ENCODE data around the gene PGA3.
"Not testable (repeated sequence)": the region's sequence is repeated elsewhere in the genome, so short reads cannot be mapped to it uniquely, and the experiment has no call there.

The PGA3 gene

DNA sequence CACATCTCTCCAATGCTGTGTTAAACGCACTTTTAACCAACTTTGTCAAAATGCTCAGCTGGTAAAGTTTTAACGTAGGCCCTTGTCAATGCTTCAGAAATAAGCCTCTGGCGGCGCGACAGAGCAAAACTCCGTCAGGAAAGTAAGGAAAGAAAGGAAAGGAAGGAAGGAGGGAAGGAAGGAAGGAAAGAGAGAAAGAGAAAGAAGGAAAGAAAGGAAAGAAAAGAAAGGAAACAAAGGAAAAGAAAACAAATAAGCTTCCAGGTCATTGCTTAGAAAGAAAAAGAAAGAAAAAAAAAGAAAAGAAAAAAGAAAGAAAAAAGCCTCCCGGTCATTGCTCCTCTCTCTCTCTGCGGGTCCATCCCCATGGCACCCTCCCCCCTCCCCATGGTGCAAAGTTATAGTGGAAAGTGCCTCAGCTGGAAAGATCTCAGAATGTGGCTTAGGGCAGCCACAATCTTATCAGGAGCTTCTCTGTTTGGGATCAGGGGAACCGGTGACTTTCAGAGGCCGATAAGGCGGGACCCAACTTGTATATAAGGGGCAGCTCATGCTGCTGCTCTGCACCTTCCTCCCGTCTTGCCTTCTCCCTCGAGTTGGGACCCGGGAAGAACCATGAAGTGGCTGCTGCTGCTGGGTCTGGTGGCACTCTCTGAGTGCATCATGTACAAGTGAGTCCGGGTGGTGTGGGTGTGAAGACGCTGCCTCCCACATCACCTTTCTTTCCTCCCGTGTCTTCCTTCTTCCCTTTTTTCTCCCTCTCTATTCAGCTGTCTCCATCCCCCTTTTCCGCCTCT, at the start of gene PGA3:
PGA3 (plus strand) TSS at position 566 of the 797 bp plus-strand sequence; CDS start at position 616, 50 bp downstream.
- DNase-seq (ENCODE audit: low spot score) = not testable (repeated sequence)

DNA sequence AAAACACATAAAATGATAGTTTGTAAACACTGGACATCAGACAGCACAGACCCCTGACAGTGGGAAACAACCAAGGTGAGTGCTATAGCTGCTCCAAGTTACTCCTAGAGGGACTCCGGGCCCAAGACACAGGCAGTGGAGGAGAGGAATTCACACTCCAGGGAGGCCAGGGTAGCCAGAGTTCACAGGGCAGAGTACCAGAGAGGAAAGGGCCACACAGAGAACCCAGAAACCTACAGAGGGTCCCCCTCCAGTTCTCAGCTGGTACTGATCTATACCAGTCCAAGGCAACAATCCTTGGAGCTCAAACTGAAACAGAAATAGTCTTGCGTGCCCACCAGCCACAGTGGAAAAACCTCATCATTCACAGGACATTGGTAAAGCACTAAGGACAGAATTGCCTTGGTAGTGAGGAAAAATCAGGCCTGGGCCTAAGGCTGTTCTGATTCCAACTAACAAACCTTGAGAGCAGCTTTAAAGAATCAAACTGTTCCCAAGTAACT, 49.7 kb upstream of the PGA3 start:
- DNase-seq (ENCODE audit: low spot score) = no peak

DNA sequence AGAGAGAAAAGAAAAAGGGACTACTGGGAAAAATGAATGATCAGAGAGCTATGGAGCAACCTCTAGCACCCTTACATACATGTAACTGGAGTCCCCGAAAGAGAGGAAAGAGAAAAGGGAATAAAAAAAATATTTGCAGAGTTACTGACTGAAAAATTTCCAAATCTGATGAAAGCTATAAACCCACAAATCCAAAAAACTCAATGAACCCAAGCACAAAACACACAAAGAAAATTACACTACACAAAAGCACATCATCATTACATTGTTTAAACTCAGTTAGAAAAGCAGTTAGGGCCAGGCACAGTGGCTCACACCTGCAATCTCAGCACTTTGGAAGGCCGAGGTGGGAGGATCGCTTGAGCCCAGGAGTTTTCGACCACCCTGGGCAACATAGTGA, 48.8 kb upstream of the PGA3 start:
- no peak for DNase-seq (ENCODE audit: low spot score)

DNA sequence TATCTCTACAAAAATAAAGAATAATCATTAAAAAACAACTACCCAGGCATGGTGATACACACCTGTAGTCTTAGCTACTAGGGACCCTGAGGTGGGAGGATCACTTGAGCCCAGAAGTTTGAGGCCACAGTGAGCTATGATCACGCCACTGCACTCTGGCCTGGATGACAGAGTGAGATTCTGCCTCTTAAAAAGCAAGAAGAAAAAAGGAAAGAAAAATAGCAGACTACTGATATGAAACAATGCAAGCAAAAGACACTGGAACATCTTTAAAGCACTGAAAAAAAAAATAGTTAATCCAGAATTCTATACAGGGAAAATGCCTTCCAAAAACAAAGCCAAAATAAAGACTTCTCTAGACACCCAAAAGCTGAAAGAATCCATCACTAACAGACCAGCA, 48.0 kb upstream of the PGA3 start:
- DNase-seq (ENCODE audit: low spot score) = no peak

DNA sequence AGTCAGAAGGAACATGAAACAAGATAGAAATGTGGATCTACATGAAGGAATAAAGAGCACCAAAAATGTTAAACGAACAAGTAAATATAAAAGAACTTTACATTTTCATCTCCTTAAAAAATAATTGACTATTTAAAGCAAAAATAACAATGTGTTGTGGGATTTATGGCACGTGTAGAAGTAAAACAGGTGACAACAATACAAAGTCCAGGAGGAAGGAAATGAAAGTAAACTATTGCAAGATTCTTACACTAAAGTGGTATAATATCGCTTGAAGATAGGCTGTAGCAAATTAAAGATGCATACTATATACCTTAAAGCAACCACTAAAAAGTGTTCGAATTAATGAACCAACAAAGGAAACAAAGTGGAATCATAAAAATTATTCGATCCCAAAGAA, 47.6 kb upstream of the PGA3 start:
- DNase-seq (ENCODE audit: low spot score) = no peak

DNA sequence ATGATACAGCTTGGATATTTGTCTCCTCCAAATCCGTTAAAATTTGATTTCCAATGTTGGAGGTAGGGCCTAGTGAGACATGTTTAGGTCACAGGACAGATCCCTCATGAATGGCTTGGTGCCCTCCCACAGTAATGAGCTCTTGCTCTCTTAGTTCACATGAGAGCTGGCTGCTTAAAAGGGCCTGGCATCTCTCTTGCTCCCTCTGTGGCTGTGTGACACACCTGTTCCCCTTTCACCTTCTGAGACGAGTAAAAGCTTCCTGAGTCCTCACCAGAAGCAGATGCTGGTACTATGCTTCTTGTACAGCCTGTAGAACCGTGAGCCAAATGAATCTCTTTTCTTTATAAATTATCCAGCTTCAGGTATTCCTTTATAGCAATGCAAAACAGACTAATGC, 45.6 kb upstream of the PGA3 start:
- DNase-seq (ENCODE audit: low spot score) = no peak

DNA sequence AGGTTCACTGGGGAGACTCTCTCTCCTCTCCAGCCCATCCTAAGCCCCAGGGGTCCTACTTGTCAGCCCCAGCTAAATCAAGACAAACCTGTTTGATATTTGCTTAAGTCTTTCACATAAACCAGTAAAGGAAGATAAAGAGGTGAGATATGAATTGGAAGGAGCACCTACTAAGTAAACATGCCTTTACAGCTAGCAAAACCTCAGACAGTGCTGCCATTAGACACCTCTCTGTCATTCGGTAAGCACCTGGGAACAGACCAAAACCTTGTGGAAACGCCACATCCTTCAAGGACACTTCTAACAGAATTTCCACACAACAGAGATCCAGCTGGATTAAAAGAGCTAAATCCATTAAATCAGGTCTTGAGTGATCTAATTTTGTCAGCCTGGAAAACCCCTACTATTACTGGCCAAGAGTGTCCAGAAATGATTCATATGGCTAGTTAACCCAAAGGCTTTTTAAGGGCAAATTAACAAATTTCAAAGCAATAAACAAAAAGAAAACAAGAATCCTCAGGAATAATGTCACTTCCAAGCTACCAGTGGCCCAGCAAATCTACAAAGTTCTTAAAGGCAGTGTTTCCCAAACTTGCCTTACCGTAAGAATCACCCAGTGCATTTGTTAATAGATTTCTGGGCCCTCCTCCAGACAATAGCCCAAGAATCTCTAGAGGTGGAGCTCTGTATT, 44.5 kb upstream of the PGA3 start:
- no peak for DNase-seq (ENCODE audit: low spot score)

DNA sequence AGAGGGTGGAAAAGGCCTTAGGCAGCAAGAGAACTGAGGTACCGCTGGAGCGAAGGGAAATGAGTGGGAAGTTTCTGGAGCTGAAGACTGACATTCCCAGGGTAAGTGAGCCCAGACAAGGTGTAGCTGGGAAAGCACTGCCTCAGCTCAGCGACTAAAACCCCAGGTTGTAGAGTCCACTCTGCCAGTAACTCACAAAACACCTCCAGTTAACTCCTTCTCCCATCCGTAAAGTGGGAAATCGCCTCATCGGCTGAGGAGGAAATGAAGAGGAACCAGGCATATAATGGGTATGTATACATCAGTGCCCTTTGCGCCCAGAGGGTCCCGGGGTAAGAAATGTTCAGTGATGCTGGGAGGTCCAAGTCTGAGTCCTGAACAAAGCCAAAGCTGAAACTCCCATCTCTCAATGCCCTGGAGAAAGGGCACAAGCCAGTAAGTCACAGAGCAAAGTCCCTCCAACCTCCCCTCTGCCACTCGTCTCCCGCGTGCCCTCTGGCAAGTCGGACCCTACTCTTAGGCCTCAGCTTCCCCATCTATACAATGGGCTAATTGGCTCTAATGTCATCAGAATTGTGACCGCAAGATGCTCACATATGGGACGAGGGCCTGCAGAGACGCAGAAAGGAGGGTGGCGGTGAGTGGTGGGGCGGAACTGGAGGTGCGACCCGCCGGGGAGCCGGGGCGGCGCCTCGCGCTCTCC, 42.7 kb upstream of the PGA3 start:
- no peak for DNase-seq (ENCODE audit: low spot score)

DNA sequence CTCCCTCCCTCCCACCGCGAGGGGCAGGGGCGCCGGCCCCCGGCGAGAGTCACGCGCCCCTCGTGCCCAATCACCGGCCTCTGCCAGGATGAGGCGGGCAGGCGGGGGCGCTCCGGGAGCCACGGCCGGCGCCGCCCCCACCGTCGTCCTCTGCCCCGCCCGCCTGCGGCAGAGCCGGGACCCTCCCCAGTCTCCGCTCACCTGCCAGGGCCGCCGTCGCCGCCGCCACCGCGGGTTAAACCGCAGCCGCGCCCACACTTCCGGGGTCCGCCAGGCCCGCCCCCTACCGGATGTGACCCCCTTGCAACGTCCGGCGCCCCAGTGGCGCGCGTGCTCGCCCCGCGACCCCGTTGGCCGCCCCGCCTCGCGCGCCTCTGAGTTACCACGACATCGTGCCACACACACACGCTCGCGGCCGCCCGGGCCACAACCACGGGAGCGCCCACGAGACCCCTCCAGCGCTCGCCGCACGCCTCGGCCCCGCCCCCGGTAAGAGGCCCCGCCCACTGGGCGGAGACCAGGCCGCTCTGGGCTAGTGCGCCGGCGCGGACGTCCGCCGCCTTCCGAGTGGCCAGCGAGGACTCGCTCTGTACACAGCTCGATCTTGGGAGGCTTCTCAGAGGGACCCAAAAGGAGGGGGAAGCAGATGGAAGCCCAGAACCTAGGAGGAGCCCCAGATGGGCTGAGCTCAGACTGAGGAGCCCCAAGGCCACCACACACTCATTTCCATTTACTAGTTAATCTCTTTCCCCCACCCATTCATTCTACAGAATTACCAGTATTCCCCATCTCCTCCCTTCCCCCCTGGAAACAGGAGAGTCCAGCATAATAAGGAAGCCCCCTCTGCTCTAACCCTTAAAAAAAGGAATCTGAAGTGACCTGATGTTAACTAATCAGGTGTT, 41.9 kb upstream of the PGA3 start, which contains the start of gene VPS37C:
VPS37C (minus strand) TSS at position 237 of the 902 bp plus-strand sequence. CDS start 22,597 bp downstream, outside the sequence.
- DNase-seq (ENCODE audit: low spot score) = peak; percentile 92

DNA sequence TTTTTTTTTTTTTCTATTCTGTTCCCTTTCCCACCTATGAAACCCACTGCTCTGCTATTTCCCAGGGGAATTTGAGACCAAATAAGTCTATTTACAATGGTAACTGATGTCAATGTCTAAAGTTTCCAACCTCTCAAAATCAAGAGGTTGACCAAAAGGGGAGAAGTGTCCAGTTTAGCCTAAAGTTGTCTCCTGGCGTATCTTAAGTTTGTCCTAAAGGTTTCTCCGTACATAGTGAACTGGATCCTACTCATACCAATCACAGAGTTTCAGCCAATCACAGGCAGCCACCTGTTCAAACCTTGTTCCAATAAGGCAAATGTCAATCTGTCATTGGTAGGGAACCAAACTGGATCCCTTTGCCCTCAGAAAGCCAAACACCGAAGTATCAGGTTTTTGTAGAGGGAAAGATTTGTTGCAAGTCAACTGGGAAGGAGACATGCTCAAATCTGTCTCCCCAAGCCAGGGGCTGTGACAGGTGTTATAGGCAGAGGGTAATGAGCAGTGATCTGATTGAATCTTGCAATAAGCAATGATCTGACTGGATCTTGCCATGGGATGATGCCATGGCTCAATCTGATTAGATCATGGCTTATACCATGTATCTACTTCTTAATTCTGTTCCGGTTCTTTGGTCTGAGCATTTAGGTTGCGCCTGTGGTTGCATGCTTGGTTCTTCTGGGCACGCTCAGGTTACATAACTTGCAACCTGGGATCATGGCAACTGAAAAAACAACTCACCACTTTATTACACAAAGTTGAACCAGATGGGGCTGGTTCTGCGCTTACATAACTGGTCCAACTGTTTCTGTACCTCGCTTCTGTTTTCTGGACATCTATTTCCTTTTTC, 41.0 kb upstream of the PGA3 start:
- no peak for DNase-seq (ENCODE audit: low spot score)

DNA sequence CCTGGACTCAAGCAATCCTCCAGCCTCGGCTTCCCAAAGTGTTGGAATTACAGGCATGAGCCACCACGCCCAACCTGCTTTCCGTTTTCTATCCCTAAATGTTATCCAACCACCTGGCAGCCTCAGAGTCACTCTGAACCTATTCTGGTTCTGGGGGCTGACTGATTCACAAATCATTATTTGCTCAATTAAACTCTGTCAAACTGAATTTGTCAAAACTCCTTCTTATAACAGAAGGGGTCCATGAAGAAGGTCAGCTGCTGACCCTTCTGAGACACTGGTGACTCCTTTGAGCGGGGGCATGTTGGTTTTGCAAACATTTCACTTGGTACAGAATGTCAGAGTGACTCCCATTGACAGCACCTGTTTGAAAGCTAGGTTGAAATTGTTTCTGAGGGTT, 40.3 kb upstream of the PGA3 start:
- DNase-seq (ENCODE audit: low spot score) = no peak

DNA sequence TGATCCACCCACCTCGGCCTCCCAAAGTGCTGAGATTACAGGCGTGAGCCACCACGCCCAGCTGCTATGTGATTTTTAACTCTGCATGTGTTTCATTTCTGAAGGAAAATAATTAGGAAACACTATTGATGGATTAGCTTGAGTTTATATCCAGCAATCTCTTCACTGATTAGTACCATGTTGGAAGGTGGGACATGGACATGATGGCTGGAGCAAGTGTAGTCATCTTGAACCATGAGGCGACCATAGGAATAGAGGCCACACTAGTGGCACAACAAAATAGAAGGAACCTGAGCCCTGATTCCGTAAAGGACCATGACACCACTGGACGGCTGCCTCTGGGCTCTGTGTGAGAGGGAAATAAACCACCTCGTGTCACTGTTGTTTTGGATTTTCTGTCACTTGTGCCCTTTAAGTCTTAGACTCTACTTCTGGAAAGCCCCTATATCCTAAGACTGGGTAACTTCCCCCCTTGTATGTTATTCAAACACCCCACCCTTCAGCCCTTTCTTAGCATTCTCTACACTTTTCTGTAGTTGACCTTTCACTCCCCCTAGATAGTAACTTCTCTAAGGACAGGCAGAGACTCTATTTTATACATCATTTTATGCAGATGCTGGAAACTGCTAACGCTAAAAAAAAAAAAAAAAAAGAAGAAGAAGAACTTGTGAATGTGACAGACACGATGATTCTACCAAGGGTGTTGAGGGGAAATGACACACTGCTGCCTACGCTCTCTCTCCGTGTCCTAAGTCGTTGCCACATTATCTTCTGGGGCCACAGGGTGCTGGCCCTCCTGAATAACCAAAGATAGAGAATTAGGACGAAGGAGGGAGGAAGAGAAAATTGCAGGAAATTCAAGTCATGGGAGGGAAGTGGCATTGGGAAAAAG, 39.4 kb upstream of the PGA3 start:
- DNase-seq (ENCODE audit: low spot score) = peak; percentile 33

DNA sequence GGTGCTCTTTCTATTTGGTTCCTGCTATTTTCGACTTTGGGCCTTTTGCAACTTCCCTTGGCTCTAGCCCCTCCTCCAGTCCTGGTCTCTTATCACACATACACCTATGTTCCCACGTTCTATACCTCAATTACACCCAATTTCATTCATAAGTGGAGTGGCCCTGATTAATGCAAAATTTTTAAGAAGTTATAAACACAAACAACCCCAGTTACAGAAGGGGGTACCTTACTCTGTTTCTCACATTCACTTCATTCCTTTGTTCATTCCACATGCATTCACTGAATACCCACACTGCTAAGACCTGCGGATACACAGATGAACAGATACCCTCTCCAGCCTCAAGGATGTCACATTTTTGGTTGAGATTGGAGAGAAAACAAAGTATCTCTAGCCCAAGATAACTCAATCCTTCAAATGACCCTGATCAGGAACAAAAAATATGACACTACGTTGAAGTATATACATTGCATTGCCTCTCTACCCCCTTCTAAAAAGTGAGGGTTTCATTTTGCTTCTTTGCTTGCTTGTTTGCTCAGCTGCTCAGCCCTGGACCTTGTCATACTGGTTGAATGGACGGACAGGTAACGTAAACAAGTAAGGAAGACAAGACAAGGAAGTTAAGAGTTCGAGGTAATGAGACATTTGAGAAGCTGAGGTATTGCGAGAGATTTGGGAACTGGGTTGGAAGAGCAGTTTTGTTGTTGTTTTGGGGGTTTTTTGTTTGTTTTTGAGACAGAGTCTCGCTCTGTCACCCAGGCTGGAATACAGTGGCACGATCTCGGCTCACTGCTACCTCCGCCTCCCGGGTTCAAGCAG, 38.5 kb upstream of the PGA3 start:
- no peak for DNase-seq (ENCODE audit: low spot score)

DNA sequence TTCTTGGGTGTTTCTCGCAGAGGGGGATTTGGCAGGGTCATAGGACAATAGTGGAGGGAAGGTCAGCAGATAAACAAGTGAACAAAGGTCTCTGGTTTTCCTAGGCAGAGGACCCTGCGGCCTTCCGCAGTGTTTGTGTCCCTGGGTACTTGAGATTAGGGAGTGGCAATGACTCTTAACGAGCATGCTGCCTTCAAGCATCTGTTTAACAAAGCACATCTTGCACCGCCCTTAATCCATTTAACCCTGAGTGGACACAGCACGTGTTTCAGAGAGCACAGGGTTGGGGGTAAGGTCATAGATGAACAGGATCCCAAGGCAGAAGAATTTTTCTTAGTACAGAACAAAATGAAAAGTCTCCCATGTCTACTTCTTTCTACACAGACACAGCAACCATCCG, 37.5 kb upstream of the PGA3 start:
- not testable (repeated sequence) for DNase-seq (ENCODE audit: low spot score)

DNA sequence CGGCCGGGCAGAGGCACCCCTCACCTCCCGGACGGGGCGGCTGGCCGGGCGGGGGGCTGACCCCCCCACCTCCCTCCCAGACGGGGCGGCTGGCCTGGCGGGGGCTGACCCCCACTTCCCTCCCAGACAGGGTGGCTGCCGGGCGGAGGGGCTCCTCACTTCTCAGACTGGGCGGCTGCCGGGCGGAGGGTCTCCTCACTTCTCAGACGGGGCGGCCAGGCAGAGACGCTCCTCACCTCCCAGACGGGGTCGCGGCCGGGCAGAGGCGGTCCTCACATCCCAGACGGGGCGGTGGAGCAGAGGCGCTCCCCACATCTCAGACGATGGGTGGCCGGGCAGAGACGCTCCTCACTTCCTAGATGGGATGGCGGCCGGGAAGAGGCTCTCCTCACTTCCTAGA, 37.0 kb upstream of the PGA3 start:
- not testable (repeated sequence) for DNase-seq (ENCODE audit: low spot score)

DNA sequence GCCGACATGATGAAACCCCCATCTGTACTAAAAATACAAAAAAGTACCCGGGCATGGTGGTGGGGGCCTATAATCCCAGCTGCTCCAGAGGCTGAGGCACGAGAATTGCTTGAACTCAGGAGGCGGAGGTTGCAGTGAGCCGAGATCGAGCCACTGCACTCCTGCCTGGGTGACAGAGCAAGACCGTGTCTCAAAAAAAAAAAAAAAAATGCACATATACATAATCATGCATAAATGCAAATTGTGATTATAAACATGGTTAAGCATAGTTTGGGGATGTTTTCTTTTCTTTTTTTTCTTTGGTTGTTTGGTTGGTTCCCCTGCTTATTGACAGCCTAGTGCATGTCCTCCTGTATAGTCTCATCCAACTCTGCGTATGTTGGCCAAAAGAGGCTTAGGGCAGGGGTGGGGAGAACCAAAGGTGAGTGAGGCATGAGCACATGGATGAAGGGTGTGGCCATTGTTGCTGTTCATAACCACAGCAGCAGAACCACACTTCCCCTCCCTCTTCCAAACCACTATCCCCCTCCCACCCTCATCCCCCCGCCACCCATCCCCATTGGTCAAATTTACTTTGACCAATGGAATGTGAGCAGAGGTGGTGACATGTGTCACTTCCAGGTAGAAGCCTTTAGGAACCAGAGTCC, 35.1 kb upstream of the PGA3 start:
- DNase-seq (ENCODE audit: low spot score) = no peak

DNA sequence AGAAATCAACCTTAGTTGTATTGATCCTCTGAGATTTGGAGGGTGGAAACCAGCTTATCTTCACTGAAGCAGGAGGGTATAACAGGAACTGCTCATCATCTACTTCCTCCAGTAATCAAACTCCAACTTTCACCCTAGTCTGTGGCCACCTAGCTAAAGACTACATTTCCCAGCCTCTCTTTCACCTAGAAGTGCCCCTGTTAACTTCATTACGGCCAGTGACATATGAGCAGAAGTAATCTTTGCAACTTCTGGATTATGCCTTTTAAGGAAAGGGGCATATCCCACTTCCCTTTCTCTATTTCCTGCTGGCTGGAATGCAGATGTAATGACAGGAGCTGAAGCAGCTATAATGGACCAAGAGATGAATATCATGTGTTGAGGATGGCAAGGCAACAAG, 34.5 kb upstream of the PGA3 start:
- no peak for DNase-seq (ENCODE audit: low spot score)

DNA sequence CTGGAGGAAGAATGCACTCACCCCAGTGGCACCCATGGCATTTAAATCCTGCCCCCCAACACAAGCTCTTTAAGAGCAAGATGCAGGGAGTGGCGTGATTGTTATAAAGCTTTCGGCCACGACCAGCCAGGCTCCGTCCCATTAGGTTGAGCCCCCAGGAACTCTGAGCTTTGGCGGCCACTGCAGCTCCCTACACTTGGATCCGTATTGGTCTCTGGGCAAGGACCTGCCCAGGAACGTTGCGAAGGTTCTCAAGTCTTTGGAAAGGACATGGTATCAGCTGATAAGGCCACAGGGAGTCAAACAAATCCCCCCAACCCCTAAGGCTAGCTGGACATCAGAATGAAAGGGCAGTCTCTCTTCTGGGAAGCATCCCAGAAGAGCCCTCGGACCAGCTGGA, 32.7 kb upstream of the PGA3 start:
- no peak for DNase-seq (ENCODE audit: low spot score)
